GM12878 (cell line): ENCODE measurements around the gene CDH2. TPM values are rescaled to one million over a fixed set of nuclear protein-coding genes. Genes with fewer than 3 reads are reported as not detected.

ENCODE experiments used
- ATAC-seq: fragments of 200-7000 bp; cut with Tn5 transposase; 3 replicates; pipeline ENCODE4 v1.9.1; 2020; ENCODE audit warnings: mild to moderate bottlenecking, moderate library complexity
- BruUV-seq: library from RNA; stranded (reverse); fragments of 400-500 nt; replicated peaks from 2 replicates; lab custom pipeline; 2021; lab: Mats Ljungman, UMichigan
- CTCF ChIA-PET: fragments of 300-600 bp; sonication (Branson Sonifier 250); formaldehyde crosslinking; extraction: SDS; loops from one replicate; lab custom pipeline; 2021; ENCODE audit warnings: inconsistent platforms; lab: Yijun Ruan, JAX
- POLR2A ChIA-PET: fragments of 350-600 bp; formaldehyde crosslinking; extraction: SDS; loops from one replicate; lab custom pipeline; 2021; ENCODE audit warnings: inconsistent platforms; lab: Charles Lee
- RAD21 ChIA-PET: fragments of 300-600 bp; sonication (Branson Sonifier 250); formaldehyde crosslinking; loops from one replicate; lab custom pipeline; 2023; ENCODE audit warnings: antibody characterized with exemption; ENCODE audit not compliant: unreplicated experiment; lab: Charles Lee
- SMC1A ChIA-PET: fragments of 300-600 bp; sonication (Branson Sonifier 250); formaldehyde crosslinking; loops from one replicate; lab custom pipeline; 2023; ENCODE audit not compliant: unreplicated experiment, uncharacterized antibody; lab: Charles Lee
- DNase-seq: peaks from one replicate; pipeline ENCODE4 v3.0.0-alpha.2; 2011; ENCODE audit warnings: low read depth, low spot score
- FAIRE-seq: peaks from 3 replicates; lab custom pipeline; 2011; peaks lifted over from hg19 to GRCh38; lab: Jason Lieb, UNC
- H2AFZ ChIP-seq: 2 replicates; pipeline ENCODE4 v1.6.0; 2011; ENCODE audit warnings: low read depth, low read length, control low read depth; ENCODE audit not compliant: control insufficient read depth
- H3K27ac ChIP-seq: 2 replicates; pipeline ENCODE4 v1.5.1; 2011; ENCODE audit warnings: control low read depth; ENCODE audit not compliant: control insufficient read depth, insufficient read depth
- H3K27me3 ChIP-seq, 2 experiments: replicated peaks in 1 of 2; 2 replicates each; pipeline versions ENCODE4 v1.6.0 to v1.6.1; 2011; ENCODE audit warnings: low read length in 1 of 2; ENCODE audit not compliant: control insufficient read depth in 2 of 2, insufficient read depth in 2 of 2
- H3K36me3 ChIP-seq, 2 experiments: 2 replicates each; pipeline ENCODE4 v1.5.1; 2011; ENCODE audit warnings: low read length in 1 of 2; ENCODE audit not compliant: control insufficient read depth in 2 of 2, insufficient read depth in 2 of 2
- H3K4me1 ChIP-seq: 2 replicates; pipeline ENCODE4 v1.6.1; 2011; ENCODE audit warnings: mild to moderate bottlenecking, low read length, moderate library complexity, mixed read lengths; ENCODE audit not compliant: control insufficient read depth, insufficient read depth
- H3K4me2 ChIP-seq: 2 replicates; pipeline ENCODE4 v1.6.0; 2011; ENCODE audit warnings: control low read depth; ENCODE audit not compliant: control insufficient read depth, insufficient read depth
- H3K4me3 ChIP-seq: fragments of 200-600 bp; sonication (generic); 2 replicates; pipeline ENCODE4 v1.5.1; 2016
- H3K79me2 ChIP-seq: 2 replicates; pipeline ENCODE4 v1.6.0; 2011; ENCODE audit warnings: low read length; ENCODE audit not compliant: control insufficient read depth, insufficient read depth
- H3K9ac ChIP-seq: 2 replicates; pipeline ENCODE4 v1.8.0; 2011; ENCODE audit warnings: low read length, control low read depth, mixed read lengths; ENCODE audit not compliant: control insufficient read depth, insufficient read depth
- H3K9me3 ChIP-seq: replicated peaks from 3 replicates; pipeline ENCODE4 v1.5.1; 2011; ENCODE audit warnings: mild to moderate bottlenecking, low read length; ENCODE audit not compliant: control insufficient read depth, insufficient read depth
- H4K20me1 ChIP-seq: 2 replicates; pipeline ENCODE4 v1.6.0; 2011; ENCODE audit not compliant: control insufficient read depth, insufficient read depth
- ATF7 ChIP-seq: fragments of 450-650 bp; IDR thresholded peaks from 2 replicates; pipeline ENCODE4 v1.6.1; 2016; ENCODE audit warnings: low read depth, mild to moderate bottlenecking
- BRCA1 ChIP-seq: IDR thresholded peaks from 2 replicates; pipeline ENCODE4 v1.6.1; 2011; ENCODE audit warnings: low read depth, low read length, improper control_type of control experiment
- CBFB ChIP-seq: IDR thresholded peaks from 2 replicates; pipeline ENCODE4 v1.6.1; 2016; ENCODE audit warnings: antibody characterized with exemption, low read depth
- CEBPB ChIP-seq, 2 experiments: fragments of 150-350 bp in 1 of 2; IDR thresholded peaks; 2 replicates each; pipeline ENCODE4 v1.6.1; 2012 to 2014; ENCODE audit warnings: low read depth in 2 of 2, low read length in 2 of 2, borderline replicate concordance in 1 of 2, inconsistent platforms in 1 of 2
- FOS ChIP-seq: IDR thresholded peaks from 3 replicates; pipeline ENCODE4 v1.6.1; 2011; ENCODE audit warnings: borderline replicate concordance; ENCODE audit not compliant: insufficient read length; ENCODE audit errors: extremely low read depth
- HCFC1 ChIP-seq: fragments of 150-350 bp; IDR thresholded peaks from 2 replicates; pipeline ENCODE4 v1.6.1; 2014; ENCODE audit warnings: low read length
- MEF2B ChIP-seq: fragments of 450-650 bp; IDR thresholded peaks from 2 replicates; pipeline ENCODE4 v1.6.1; 2018; ENCODE audit warnings: mild to moderate bottlenecking, moderate library complexity; ENCODE audit not compliant: partially characterized antibody, poor library complexity, severe bottlenecking
- MYB ChIP-seq: fragments of 150-350 bp; IDR thresholded peaks from 2 replicates; pipeline ENCODE4 v1.6.1; 2014; ENCODE audit warnings: mild to moderate bottlenecking, low read depth, low read length, borderline replicate concordance
- NFYB ChIP-seq: IDR thresholded peaks from 2 replicates; pipeline ENCODE4 v1.6.1; 2011; ENCODE audit warnings: low read depth, mild to moderate bottlenecking, low read length, improper control_type of control experiment, moderate library complexity; ENCODE audit not compliant: insufficient read depth
- NR2F1 ChIP-seq: fragments of 450-650 bp; conservative IDR thresholded peaks from 2 replicates; pipeline ENCODE4 v1.6.1; 2017; ENCODE audit warnings: mild to moderate bottlenecking
- RAD21 ChIP-seq: IDR thresholded peaks from 2 replicates; pipeline ENCODE4 v1.6.1; 2011; ENCODE audit warnings: mild to moderate bottlenecking, low read depth, low read length, moderate library complexity; ENCODE audit not compliant: insufficient read depth
- SP1 ChIP-seq: IDR thresholded peaks from one replicate; pipeline ENCODE4 v1.6.1; 2011; ENCODE audit warnings: low read depth, low read length
- TARDBP ChIP-seq: IDR thresholded peaks from 2 replicates; pipeline ENCODE4 v1.6.1; 2016; ENCODE audit warnings: borderline replicate concordance
- TCF7 ChIP-seq: IDR thresholded peaks from 2 replicates; pipeline ENCODE4 v1.6.1; 2014; ENCODE audit warnings: antibody characterized with exemption, borderline replicate concordance
- USF2 ChIP-seq: IDR thresholded peaks from 2 replicates; pipeline ENCODE4 v1.6.1; 2011; ENCODE audit warnings: low read depth, low read length, improper control_type of control experiment, borderline replicate concordance
- YY1 ChIP-seq: IDR thresholded peaks from 2 replicates; pipeline ENCODE4 v1.6.1; 2011; ENCODE audit warnings: low read depth, mild to moderate bottlenecking, low read length
- ZSCAN29 ChIP-seq: fragments of 450-650 bp; IDR thresholded peaks from 2 replicates; pipeline ENCODE4 v1.6.1; 2017; ENCODE audit warnings: mild to moderate bottlenecking, moderate library complexity
- WGBS: methylation state at CpG from one replicate; pipeline ENCODE4 v1.1.6; 2016; ENCODE audit warnings: low lambda C conversion rate; ENCODE audit not compliant: insufficient replicate concordance, insufficient coverage; ENCODE audit errors: missing lambda C conversion rate; 5-methylcytosine and 5-hydroxymethylcytosine counted together
- in situ Hi-C: fragments of 300-500 bp; cut with MboI; formaldehyde crosslinking; loops from 9 replicates; pipeline ENCODE4 v1.14.3; 2018; ENCODE audit warnings: mixed read lengths
- intact Hi-C: fragments of 100-400 bp; cut with micrococcal nuclease; formaldehyde crosslinking; loops from one replicate; pipeline ENCODE4 v1.14.2; 2022; ENCODE audit not compliant: unreplicated experiment
- polyA plus RNA-seq, 11 experiments: library from polyadenylated mRNA; depleted of rRNA in 4 of 11; unstranded in 6 of 11; stranded (reverse) in 5 of 11; fragments of >200 nt; fragmentation: Nextera tagmentation in 4 of 11; fragmentation: Illumina TruSeq in 1 of 11; extraction: Ambion mirVana in 4 of 11; extraction: Trizol in 1 of 11; gene quantifications; 1 replicate in 1 of 11; 2 replicates in 10 of 11; pipeline versions ENCODE4 v1.2.1 to v1.2.3, GENCODE V29; 2011 to 2016; ENCODE audit warnings: inconsistent platforms in 2 of 11, missing spikeins in 2 of 11, low read depth in 1 of 11
- total RNA-seq, 4 experiments: library from RNA; depleted of rRNA in 3 of 4; stranded (reverse); fragments of >200 nt in 3 of 4; fragmentation: Illumina TruSeq in 1 of 4; extraction: Trizol in 1 of 4; gene quantifications; 2 replicates each; pipeline versions ENCODE4 v1.2.1 to v1.2.3, GENCODE V29; 2013 to 2021
- TF ChIP-seq, protein P1 (sequence below): fragments of 450-650 bp; formaldehyde crosslinking; IDR thresholded peaks from 2 replicates; pipeline ENCODE4 v1.4.0; 2022; ENCODE audit warnings: mild to moderate bottlenecking, moderate library complexity
- TF ChIP-seq, protein P2 (sequence below): fragments of 450-650 bp; IDR thresholded peaks from 2 replicates; pipeline ENCODE4 v1.6.1; 2017; ENCODE audit warnings: mild to moderate bottlenecking, moderate library complexity

The CDH2 gene
- total and polyA plus RNA-seq, 10 of the 15 experiments (the other 5 are each of a cell fraction or from before 2014, with no cell fraction given): 0.01 to 0.25 (median 0.06) TPM; not detected in 4

DNA sequence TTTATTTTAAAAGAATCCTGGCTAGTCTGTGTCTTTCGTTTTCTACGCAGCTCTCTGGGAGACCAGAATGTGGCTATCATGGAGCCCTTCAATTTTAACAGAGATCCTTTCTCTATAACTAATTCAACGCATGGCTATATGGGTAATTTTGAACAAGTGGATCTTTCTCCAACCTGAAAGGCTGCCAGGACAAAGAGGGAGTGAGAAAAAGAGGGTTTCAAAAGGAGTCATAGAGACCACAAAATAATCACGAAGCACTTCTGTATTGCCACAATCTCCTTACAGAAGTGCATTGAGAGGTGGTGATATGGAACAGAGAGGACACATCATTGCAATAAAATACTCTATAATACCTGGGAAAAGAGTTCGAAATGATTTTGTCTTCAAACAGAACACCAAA lies 21.7 kb upstream of the CDH2 start:
- Histone ChIP-seq H3K4me1 (no peaks in the 10 kb centered on the region), H3K79me2 (no peaks in the 10 kb centered on the region), H3K4me2 (no peak overlapping the region), H3K27me3 (no peaks in the 10 kb centered on the region), H3K9ac (no peak overlapping the region), H3K36me3 (no peaks in the 10 kb centered on the region), H3K4me3 (no peak overlapping the region), H4K20me1 (no peaks in the 10 kb centered on the region), H3K9me3 (no peaks in the 10 kb centered on the region; the same call in 2 of the 3 replicates), H3K27ac (no peak overlapping the region), H2AFZ (no peak overlapping the region)
- ChIA-PET SMC1A (no interaction called here), RAD21 (no interaction called here), POLR2A (no interaction called here), CTCF (no interaction called here)
- ATAC-seq (no peak), FAIRE-seq (no peak), DNase-seq (no peak)
- 30% methylated on average over 5 of the region's 5 CpGs for WGBS
- no TSS peak for BruUV-seq
- intact Hi-C loops: no loop called here
- in situ Hi-C loops: no loop called here
- no peak for TF ChIP-seq ATF7
- TF ChIP-seq CBFB: no peak
- no peak for TF ChIP-seq MYB
- no peak for TF ChIP-seq MEF2B
- TF ChIP-seq, protein P1, sequence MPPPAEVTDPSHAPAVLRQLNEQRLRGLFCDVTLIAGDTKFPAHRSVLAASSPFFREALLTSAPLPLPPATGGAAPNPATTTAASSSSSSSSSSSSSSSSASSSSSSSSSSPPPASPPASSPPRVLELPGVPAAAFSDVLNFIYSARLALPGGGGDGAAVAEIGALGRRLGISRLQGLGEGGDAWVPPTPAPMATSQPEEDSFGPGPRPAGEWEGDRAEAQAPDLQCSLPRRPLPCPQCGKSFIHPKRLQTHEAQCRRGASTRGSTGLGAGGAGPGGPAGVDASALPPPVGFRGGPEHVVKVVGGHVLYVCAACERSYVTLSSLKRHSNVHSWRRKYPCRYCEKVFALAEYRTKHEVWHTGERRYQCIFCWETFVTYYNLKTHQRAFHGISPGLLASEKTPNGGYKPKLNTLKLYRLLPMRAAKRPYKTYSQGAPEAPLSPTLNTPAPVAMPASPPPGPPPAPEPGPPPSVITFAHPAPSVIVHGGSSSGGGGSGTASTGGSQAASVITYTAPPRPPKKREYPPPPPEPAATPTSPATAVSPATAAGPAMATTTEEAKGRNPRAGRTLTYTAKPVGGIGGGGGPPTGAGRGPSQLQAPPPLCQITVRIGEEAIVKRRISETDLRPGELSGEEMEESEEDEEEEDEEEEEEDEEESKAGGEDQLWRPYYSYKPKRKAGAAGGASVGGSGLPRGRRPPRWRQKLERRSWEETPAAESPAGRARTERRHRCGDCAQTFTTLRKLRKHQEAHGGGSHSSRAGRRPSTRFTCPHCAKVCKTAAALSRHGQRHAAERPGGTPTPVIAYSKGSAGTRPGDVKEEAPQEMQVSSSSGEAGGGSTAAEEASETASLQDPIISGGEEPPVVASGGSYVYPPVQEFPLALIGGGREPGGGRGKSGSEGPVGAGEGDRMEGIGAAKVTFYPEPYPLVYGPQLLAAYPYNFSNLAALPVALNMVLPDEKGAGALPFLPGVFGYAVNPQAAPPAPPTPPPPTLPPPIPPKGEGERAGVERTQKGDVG (CRISPR knock-in tag): no peak
- TF ChIP-seq HCFC1: no peak
- TF ChIP-seq RAD21: no peak
- no peak for TF ChIP-seq NFYB
- TF ChIP-seq ZSCAN29: no peak
- TF ChIP-seq TCF7: no peak
- TF ChIP-seq, protein P2, sequence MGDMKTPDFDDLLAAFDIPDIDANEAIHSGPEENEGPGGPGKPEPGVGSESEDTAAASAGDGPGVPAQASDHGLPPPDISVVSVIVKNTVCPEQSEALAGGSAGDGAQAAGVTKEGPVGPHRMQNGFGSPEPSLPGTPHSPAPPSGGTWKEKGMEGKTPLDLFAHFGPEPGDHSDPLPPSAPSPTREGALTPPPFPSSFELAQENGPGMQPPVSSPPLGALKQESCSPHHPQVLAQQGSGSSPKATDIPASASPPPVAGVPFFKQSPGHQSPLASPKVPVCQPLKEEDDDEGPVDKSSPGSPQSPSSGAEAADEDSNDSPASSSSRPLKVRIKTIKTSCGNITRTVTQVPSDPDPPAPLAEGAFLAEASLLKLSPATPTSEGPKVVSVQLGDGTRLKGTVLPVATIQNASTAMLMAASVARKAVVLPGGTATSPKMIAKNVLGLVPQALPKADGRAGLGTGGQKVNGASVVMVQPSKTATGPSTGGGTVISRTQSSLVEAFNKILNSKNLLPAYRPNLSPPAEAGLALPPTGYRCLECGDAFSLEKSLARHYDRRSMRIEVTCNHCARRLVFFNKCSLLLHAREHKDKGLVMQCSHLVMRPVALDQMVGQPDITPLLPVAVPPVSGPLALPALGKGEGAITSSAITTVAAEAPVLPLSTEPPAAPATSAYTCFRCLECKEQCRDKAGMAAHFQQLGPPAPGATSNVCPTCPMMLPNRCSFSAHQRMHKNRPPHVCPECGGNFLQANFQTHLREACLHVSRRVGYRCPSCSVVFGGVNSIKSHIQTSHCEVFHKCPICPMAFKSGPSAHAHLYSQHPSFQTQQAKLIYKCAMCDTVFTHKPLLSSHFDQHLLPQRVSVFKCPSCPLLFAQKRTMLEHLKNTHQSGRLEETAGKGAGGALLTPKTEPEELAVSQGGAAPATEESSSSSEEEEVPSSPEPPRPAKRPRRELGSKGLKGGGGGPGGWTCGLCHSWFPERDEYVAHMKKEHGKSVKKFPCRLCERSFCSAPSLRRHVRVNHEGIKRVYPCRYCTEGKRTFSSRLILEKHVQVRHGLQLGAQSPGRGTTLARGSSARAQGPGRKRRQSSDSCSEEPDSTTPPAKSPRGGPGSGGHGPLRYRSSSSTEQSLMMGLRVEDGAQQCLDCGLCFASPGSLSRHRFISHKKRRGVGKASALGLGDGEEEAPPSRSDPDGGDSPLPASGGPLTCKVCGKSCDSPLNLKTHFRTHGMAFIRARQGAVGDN: no peak
- no peak for TF ChIP-seq YY1
- TF ChIP-seq USF2: no peak
- TF ChIP-seq BRCA1: no peak
- TF ChIP-seq FOS: no peak
- TF ChIP-seq CEBPB (IDR thresholded peaks at IDR 0.05; ENCODE audit: borderline replicate concordance in 1 of 2, low read depth in 2 of 2, low read length in 2 of 2): no peak
- no peak for TF ChIP-seq SP1
- no peak for TF ChIP-seq NR2F1
- TF ChIP-seq TARDBP: no peak
